ENCODE measurements around the gene DLX5. TPM values are rescaled to one million over a fixed set of nuclear protein-coding genes. Genes with fewer than 3 reads are reported as not detected.

The DLX5 gene
- total and polyA plus RNA-seq, 2 of the 4 experiments (the other 2 are of a cell fraction): not detected

DNA sequence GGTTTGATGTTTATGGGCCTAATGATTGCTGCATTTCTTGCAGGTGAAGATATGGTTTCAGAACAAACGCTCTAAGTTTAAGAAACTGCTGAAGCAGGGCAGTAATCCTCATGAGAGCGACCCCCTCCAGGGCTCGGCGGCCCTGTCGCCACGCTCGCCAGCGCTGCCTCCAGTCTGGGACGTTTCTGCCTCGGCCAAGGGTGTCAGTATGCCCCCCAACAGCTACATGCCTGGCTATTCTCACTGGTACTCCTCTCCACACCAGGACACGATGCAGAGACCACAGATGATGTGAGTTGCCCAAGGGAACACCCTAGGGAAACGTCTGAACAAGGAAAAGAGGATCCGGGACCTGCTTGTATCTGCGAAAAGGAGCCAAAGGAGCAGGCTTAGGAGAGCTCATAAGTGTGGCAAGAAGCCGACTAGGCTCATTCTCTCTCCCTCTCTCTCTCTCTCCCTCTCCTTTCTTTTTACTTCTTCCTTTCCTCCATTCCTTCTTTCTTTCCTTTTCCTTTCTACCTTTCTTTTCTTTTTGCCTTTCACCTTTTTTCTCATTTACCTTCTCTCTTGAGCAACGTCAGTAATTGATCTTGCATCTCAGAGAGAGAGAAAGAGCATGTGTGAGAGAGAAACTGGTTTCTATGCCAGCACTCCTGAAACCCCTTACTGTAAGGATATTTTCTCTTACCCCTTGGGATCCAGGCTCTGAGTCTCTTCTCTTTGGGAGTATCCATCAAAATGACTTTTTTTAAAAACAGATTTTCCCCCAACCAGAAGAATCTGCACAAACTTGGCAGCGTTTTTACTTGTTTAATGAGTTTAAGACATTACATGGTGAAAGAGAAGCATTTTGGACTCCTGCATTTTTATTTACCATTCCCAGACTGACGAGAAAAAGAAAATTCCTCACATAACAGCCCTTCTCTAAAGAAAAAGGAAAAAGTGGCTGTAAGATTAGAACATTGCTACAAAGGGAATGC is 14.6 kb downstream of the DLX5 start:
- H3K9ac ChIP-seq (ENCODE audit: low read depth, low read length): no peak overlapping the region
- no peak overlapping the region for H4K8ac ChIP-seq (ENCODE audit: low read depth in 2 of 2, low read length in 2 of 2)
- no peak overlapping the region for H2BK20ac ChIP-seq (ENCODE audit: low read depth, low read length)
- ChIA-PET CTCF (no interaction called here), POLR2A (ENCODE audit: unreplicated experiment) (no interaction called here)
- DNase-seq (no peak), ATAC-seq (ENCODE audit: low read depth) (no peak)
- H2BK120ac ChIP-seq (ENCODE audit: low read depth, low read length): no peak overlapping the region
- no peak overlapping the region for H2BK5ac ChIP-seq (ENCODE audit: low read depth, low read length, poor library complexity, severe bottlenecking)
- H4K5ac ChIP-seq (ENCODE audit: low read depth, low read length): no peak overlapping the region
- no peak overlapping the region for H3K4me3 ChIP-seq (ENCODE audit: insufficient read depth, low read depth, low read length)
- 0 out of 2 replicates have a peak, but pooled peaks cover 3% of the 10 kb centered on the region for H3K9me3 ChIP-seq (ENCODE audit: control insufficient read depth, insufficient read depth, low read length)
- no peaks in the 10 kb centered on the region for H3K36me3 ChIP-seq (ENCODE audit: control insufficient read depth, insufficient read depth, low read length)
- no peak overlapping the region for H3K4ac ChIP-seq (ENCODE audit: low read depth, low read length)
- no peak overlapping the region for H3K27ac ChIP-seq (ENCODE audit: insufficient read depth, low read length)
- H3K18ac ChIP-seq (ENCODE audit: low read depth, low read length): no peak overlapping the region
- H3K9me1 ChIP-seq (ENCODE audit: insufficient read depth, low read length): no peaks in the 10 kb centered on the region
- no peak overlapping the region for H2AFZ ChIP-seq (replicated peaks; ENCODE audit: low read length, poor library complexity)
- no peak for TF ChIP-seq FOS (IDR thresholded peaks at IDR 0.05; ENCODE audit: low read depth, low read length)
- TF ChIP-seq, protein P1, sequence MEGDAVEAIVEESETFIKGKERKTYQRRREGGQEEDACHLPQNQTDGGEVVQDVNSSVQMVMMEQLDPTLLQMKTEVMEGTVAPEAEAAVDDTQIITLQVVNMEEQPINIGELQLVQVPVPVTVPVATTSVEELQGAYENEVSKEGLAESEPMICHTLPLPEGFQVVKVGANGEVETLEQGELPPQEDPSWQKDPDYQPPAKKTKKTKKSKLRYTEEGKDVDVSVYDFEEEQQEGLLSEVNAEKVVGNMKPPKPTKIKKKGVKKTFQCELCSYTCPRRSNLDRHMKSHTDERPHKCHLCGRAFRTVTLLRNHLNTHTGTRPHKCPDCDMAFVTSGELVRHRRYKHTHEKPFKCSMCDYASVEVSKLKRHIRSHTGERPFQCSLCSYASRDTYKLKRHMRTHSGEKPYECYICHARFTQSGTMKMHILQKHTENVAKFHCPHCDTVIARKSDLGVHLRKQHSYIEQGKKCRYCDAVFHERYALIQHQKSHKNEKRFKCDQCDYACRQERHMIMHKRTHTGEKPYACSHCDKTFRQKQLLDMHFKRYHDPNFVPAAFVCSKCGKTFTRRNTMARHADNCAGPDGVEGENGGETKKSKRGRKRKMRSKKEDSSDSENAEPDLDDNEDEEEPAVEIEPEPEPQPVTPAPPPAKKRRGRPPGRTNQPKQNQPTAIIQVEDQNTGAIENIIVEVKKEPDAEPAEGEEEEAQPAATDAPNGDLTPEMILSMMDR (conservative IDR thresholded peaks at IDR 0.05; ENCODE audit: low read depth, low read length): no peak
- H2AK5ac ChIP-seq (ENCODE audit: low read depth, low read length): no peak overlapping the region
- no peak overlapping the region for H2BK15ac ChIP-seq (ENCODE audit: low read depth, low read length)
- in situ Hi-C loops (cut with MboI; ENCODE audit: low sequenced_read_pairs) (no loop called here), dilution Hi-C loops (cut with HindIII; ENCODE audit: low sequenced_read_pairs, unreplicated experiment) (no loop called here), intact Hi-C loops (cut with micrococcal nuclease) (no loop called here)
- H3K23ac ChIP-seq (ENCODE audit: low read depth, low read length): no peak overlapping the region
- H4K91ac ChIP-seq (ENCODE audit: insufficient read depth, low read depth, low read length): no peak overlapping the region
- H2AK9ac ChIP-seq (replicated peaks; ENCODE audit: low read depth, low read length, poor library complexity): no peak overlapping the region
- no peaks in the 10 kb centered on the region for H4K20me1 ChIP-seq (ENCODE audit: insufficient read depth, low read length)
- no TSS peak for BruUV-seq (replicated peaks)
- no peak overlapping the region for H3K14ac ChIP-seq (replicated peaks; ENCODE audit: low read depth, low read length)
- no peaks in the 10 kb centered on the region for H3K79me1 ChIP-seq (ENCODE audit: low read depth in 1 of 2, low read length in 2 of 2)
- no peak overlapping the region for H3K56ac ChIP-seq (ENCODE audit: extremely low read depth, insufficient read depth, low read length)
- peaks cover 59% of the 10 kb centered on the region for H3K27me3 ChIP-seq (ENCODE audit: control insufficient read depth, insufficient read depth, low read length)
- no peak overlapping the region for H3K4me2 ChIP-seq (ENCODE audit: low read depth, low read length)
- WGBS, 2 experiments (ENCODE audit: extremely low coverage in 2 of 2, insufficient read length in 1 of 2): 5% methylated on average over 3 of the region's 18 CpGs; no CpG with 5 or more reads in 1 of the 2 experiments
- H3K4me1 ChIP-seq (ENCODE audit: control insufficient read depth, insufficient read depth, low read length): no peaks in the 10 kb centered on the region

All from IMR-90 (cell line).